SK-N-SH (cell line): Measurements from ENCODE around the gene CLDN15. TPM values are rescaled to one million over a fixed set of nuclear protein-coding genes. Genes with fewer than 3 reads are reported as not detected.
A peak's percentile ranks its signal among the peaks of the same experiment; 100 is the strongest.

Experiments used
- CTCF ChIA-PET: fragments of 300-600, 350-600 bp; formaldehyde crosslinking; extraction: SDS; loops from one replicate; lab custom pipeline; 2021; lab: Yijun Ruan, JAX
- POLR2A ChIA-PET: fragments of 350-600 bp; sonication (Branson Sonifier 250); formaldehyde crosslinking; extraction: SDS; loops from one replicate; lab custom pipeline; 2020; ENCODE audit warnings: antibody characterized with exemption, inconsistent platforms; lab: Yijun Ruan, JAX
- DNase-seq: peaks from one replicate; pipeline ENCODE4 v3.0.0; 2012
- H2AFZ ChIP-seq: fragments of 200-600 bp; sonication (generic); 2 replicates; pipeline ENCODE4 v1.8.1; 2016; ENCODE audit warnings: antibody characterized with exemption, mild to moderate bottlenecking, low read depth
- H3F3A ChIP-seq: fragments of 200-600 bp; sonication (generic); replicated peaks from 2 replicates; pipeline ENCODE3; 2016; ENCODE audit warnings: antibody characterized with exemption, mild to moderate bottlenecking; ENCODE audit not compliant: insufficient read depth
- H3K27ac ChIP-seq, 2 experiments: fragments of 200-500 bp in 1 of 2; fragments of 200-600 bp in 1 of 2; sonication (Bioruptor generic) in 1 of 2; sonication (generic), shearing (Covaris generic) in 1 of 2; 2 replicates each; pipeline versions ENCODE4 v1.5.1 to v1.6.1; 2014 to 2016; ENCODE audit warnings: low read depth in 2 of 2, inconsistent platforms in 1 of 2, low read length in 1 of 2, mild to moderate bottlenecking in 1 of 2, mixed read lengths in 1 of 2
- H3K27me3 ChIP-seq: fragments of 200-600 bp; sonication (generic), shearing (Covaris generic); 2 replicates; pipeline ENCODE4 v1.6.1; 2016; ENCODE audit warnings: mixed run types; ENCODE audit not compliant: insufficient read depth
- H3K36me3 ChIP-seq, 2 experiments: fragments of 200-500 bp in 1 of 2; fragments of 200-600 bp in 1 of 2; sonication (Bioruptor generic) in 1 of 2; sonication (generic) in 1 of 2; replicated peaks in 1 of 2; 2 replicates each; pipeline versions ENCODE3 to v1.5.1; 2014 to 2016; ENCODE audit warnings: low read length in 1 of 2, mild to moderate bottlenecking in 1 of 2; ENCODE audit not compliant: insufficient read depth in 2 of 2, control insufficient read depth in 1 of 2
- H3K4me1 ChIP-seq, 2 experiments: fragments of 200-500 bp in 1 of 2; fragments of 200-600 bp in 1 of 2; sonication (Bioruptor generic) in 1 of 2; sonication (generic), shearing (Covaris generic) in 1 of 2; 2 replicates each; pipeline versions ENCODE4 v1.5.1 to v1.6.1; 2014 to 2016; ENCODE audit warnings: low read depth in 1 of 2, low read length in 1 of 2, mixed run types in 1 of 2; ENCODE audit not compliant: insufficient read depth in 2 of 2, control insufficient read depth in 1 of 2
- H3K4me2 ChIP-seq: fragments of 200-600 bp; sonication (generic), shearing (Covaris generic); 2 replicates; pipeline ENCODE4 v1.6.1; 2017; ENCODE audit warnings: mixed run types
- H3K4me3 ChIP-seq, 2 experiments: fragments of 200-500 bp in 1 of 2; fragments of 200-600 bp in 1 of 2; sonication (Bioruptor generic) in 1 of 2; sonication (generic), shearing (Covaris generic) in 1 of 2; 2 replicates each; pipeline versions ENCODE4 v1.5.1 to v1.8.1; 2014 to 2016; ENCODE audit warnings: low read depth in 2 of 2, inconsistent platforms in 1 of 2, low read length in 1 of 2, mild to moderate bottlenecking in 1 of 2, mixed read lengths in 1 of 2, moderate library complexity in 1 of 2
- H3K79me2 ChIP-seq: fragments of 200-600 bp; sonication (generic); 2 replicates; pipeline ENCODE4 v1.8.1; 2017; ENCODE audit warnings: mild to moderate bottlenecking; ENCODE audit not compliant: insufficient read depth
- H3K9ac ChIP-seq: fragments of 200-600 bp; sonication (generic); 2 replicates; pipeline ENCODE4 v1.6.1; 2017; ENCODE audit warnings: mixed run types
- H3K9me2 ChIP-seq: fragments of 200-600 bp; sonication (generic); 2 replicates; pipeline ENCODE4 v1.6.1; 2017; ENCODE audit warnings: mixed run types
- H3K9me3 ChIP-seq: fragments of 200-600 bp; sonication (generic); 2 replicates; pipeline ENCODE4 v1.6.1; 2017; ENCODE audit warnings: mixed run types, mild to moderate bottlenecking, moderate library complexity
- H4K20me1 ChIP-seq: fragments of 200-600 bp; sonication (generic); 2 replicates; pipeline ENCODE4 v1.6.1; 2017; ENCODE audit warnings: mild to moderate bottlenecking, mixed run types; ENCODE audit not compliant: insufficient read depth
- CTCF ChIP-seq: fragments of 200-600 bp; sonication (generic); IDR thresholded peaks from 2 replicates; pipeline ENCODE4 v1.6.1; 2017; ENCODE audit warnings: antibody characterized with exemption, mild to moderate bottlenecking, moderate library complexity
- FOSL2 ChIP-seq: IDR thresholded peaks from 2 replicates; pipeline ENCODE4 v1.4.0; 2012; ENCODE audit warnings: low read depth, mild to moderate bottlenecking, moderate library complexity, borderline replicate concordance
- GATA2 ChIP-seq: sonication (generic); formaldehyde crosslinking; IDR thresholded peaks from 2 replicates; pipeline ENCODE4 v1.5.0; 2020; ENCODE audit warnings: mild to moderate bottlenecking, missing genetic modification reagents
- MEF2A ChIP-seq: IDR thresholded peaks from 2 replicates; pipeline ENCODE4 v1.4.0; 2012; ENCODE audit warnings: low read depth, borderline replicate concordance
- RAD21 ChIP-seq: IDR thresholded peaks from 2 replicates; pipeline ENCODE4 v1.6.1; 2012; ENCODE audit warnings: mild to moderate bottlenecking, low read length
- USF1 ChIP-seq: IDR thresholded peaks from 2 replicates; pipeline ENCODE4 v1.4.0; 2012; ENCODE audit warnings: low read depth, borderline replicate concordance
- USF2 ChIP-seq: fragments of 150-350 bp; IDR thresholded peaks from 2 replicates; pipeline ENCODE4 v1.6.1; 2017; ENCODE audit warnings: antibody characterized with exemption, low read length, low read depth, borderline replicate concordance
- ZBTB33 ChIP-seq: IDR thresholded peaks from 2 replicates; pipeline ENCODE4 v1.4.0; 2012; ENCODE audit warnings: low read depth, borderline replicate concordance
- WGBS: methylation state at CpG from one replicate; pipeline ENCODE4 v1.1.6; 2017; ENCODE audit warnings: low lambda C conversion rate; 5-methylcytosine and 5-hydroxymethylcytosine counted together
- polyA plus RNA-seq, 3 experiments: library from polyadenylated mRNA; depleted of rRNA; stranded (reverse); fragments of >200 nt; gene quantifications; 2 replicates each; pipeline ENCODE4 v1.2.3, GENCODE V29; 2012
- TF ChIP-seq, protein P1 (sequence below): IDR thresholded peaks from 2 replicates; pipeline ENCODE4 v1.6.1; 2012; ENCODE audit warnings: mild to moderate bottlenecking, low read depth, low read length, moderate library complexity

Gene CLDN15
- polyA plus RNA-seq, 1 of the 3 experiments (the other 2 are of a cell fraction): 24.0 TPM

- H3F3A ChIP-seq: peaks cover 8% of the 10 kb centered on the region
- no peaks in the 10 kb centered on the region for H3K9me3 ChIP-seq
- no peak overlapping the region for H3K4me2 ChIP-seq
- H3K27me3 ChIP-seq: no peaks in the 10 kb centered on the region
- peaks cover 12% of the 10 kb centered on the region; the same call in 1 of the 2 replicates for H4K20me1 ChIP-seq
- no peak overlapping the region for H3K4me3 ChIP-seq
- H3K4me1 ChIP-seq: peaks cover 7% of the 10 kb centered on the region in 2 experiments; a peak in 1 of 4 replicates
- POLR2A ChIA-PET: no interaction called here
- CTCF ChIA-PET: interaction anchor here (1.5 kb wide), 1 partner anchor 42 kb away, joined by 6 read pairs; no protein-coding TSS in a partner anchor
- peaks cover 44% of the 10 kb centered on the region for H3K79me2 ChIP-seq
- WGBS: 92% methylated on average over 32 of the region's 32 CpGs
- H2AFZ ChIP-seq: no peak overlapping the region
- no peak overlapping the region for H3K9ac ChIP-seq
- H3K36me3 ChIP-seq: peaks cover 36 to 43% of the 10 kb centered on the region in 2 experiments
- no peak overlapping the region for H3K27ac ChIP-seq
- H3K9me2 ChIP-seq: no peaks in the 10 kb centered on the region
- TF ChIP-seq CTCF: no peak
- no peak for TF ChIP-seq ZBTB33
- no peak for TF ChIP-seq USF1
- TF ChIP-seq MEF2A: no peak
- TF ChIP-seq FOSL2: no peak
- TF ChIP-seq RAD21: no peak
- TF ChIP-seq, protein P1, sequence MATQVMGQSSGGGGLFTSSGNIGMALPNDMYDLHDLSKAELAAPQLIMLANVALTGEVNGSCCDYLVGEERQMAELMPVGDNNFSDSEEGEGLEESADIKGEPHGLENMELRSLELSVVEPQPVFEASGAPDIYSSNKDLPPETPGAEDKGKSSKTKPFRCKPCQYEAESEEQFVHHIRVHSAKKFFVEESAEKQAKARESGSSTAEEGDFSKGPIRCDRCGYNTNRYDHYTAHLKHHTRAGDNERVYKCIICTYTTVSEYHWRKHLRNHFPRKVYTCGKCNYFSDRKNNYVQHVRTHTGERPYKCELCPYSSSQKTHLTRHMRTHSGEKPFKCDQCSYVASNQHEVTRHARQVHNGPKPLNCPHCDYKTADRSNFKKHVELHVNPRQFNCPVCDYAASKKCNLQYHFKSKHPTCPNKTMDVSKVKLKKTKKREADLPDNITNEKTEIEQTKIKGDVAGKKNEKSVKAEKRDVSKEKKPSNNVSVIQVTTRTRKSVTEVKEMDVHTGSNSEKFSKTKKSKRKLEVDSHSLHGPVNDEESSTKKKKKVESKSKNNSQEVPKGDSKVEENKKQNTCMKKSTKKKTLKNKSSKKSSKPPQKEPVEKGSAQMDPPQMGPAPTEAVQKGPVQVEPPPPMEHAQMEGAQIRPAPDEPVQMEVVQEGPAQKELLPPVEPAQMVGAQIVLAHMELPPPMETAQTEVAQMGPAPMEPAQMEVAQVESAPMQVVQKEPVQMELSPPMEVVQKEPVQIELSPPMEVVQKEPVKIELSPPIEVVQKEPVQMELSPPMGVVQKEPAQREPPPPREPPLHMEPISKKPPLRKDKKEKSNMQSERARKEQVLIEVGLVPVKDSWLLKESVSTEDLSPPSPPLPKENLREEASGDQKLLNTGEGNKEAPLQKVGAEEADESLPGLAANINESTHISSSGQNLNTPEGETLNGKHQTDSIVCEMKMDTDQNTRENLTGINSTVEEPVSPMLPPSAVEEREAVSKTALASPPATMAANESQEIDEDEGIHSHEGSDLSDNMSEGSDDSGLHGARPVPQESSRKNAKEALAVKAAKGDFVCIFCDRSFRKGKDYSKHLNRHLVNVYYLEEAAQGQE: no peak
- no peak for TF ChIP-seq USF2
- no peak for TF ChIP-seq GATA2 (CRISPR knock-in tag)
- DNase-seq: peak; percentile 17
Measured at GRCh38 chr7:101240226-101241014, 2.8 kb upstream of the CLDN15 start.
